OCI-LY1 (cell line): ENCODE data around the gene MAT2A.
A peak's percentile ranks its signal among the peaks of the same experiment; 100 is the strongest.

Experiments used
- H2AFZ ChIP-seq: fragments of 200-600 bp; sonication (generic), shearing (Covaris generic); 2 replicates; pipeline ENCODE4 v1.6.0; 2014; ENCODE audit warnings: antibody characterized with exemption, mild to moderate bottlenecking, low read length
- H3F3A ChIP-seq: fragments of 200-600 bp; sonication (generic), shearing (Covaris generic); 2 replicates; pipeline ENCODE4 v1.6.0; 2014; ENCODE audit warnings: mild to moderate bottlenecking, antibody characterized with exemption, low read length, moderate library complexity; ENCODE audit not compliant: insufficient read depth
- H3K27ac ChIP-seq: fragments of 200-600 bp; sonication (generic); 2 replicates; pipeline ENCODE4 v1.5.1; 2014; ENCODE audit warnings: low read length, mixed run types, mild to moderate bottlenecking, low read depth; ENCODE audit not compliant: poor library complexity, severe bottlenecking
- H3K27me3 ChIP-seq: fragments of 200-600 bp; sonication (generic); 2 replicates; pipeline ENCODE4 v1.6.0; 2014; ENCODE audit warnings: antibody characterized with exemption, mild to moderate bottlenecking, low read length, moderate library complexity; ENCODE audit not compliant: insufficient read depth
- H3K36me3 ChIP-seq: fragments of 200-600 bp; sonication (generic); 2 replicates; pipeline ENCODE4 v1.6.1; 2014; ENCODE audit warnings: mild to moderate bottlenecking, antibody characterized with exemption, low read length, moderate library complexity, mixed read lengths; ENCODE audit not compliant: insufficient read depth
- H3K4me1 ChIP-seq: fragments of 200-600 bp; sonication (generic); 2 replicates; pipeline ENCODE4 v1.5.1; 2014; ENCODE audit warnings: mild to moderate bottlenecking, low read length, moderate library complexity; ENCODE audit not compliant: insufficient read depth, severe bottlenecking
- H3K4me2 ChIP-seq: fragments of 200-600 bp; sonication (generic), shearing (Covaris generic); 2 replicates; pipeline ENCODE4 v1.6.1; 2014; ENCODE audit warnings: low read length
- H3K4me3 ChIP-seq: fragments of 200-600 bp; sonication (generic); 2 replicates; pipeline ENCODE4 v1.5.1; 2014; ENCODE audit warnings: low read length, low read depth, mild to moderate bottlenecking, mixed read lengths; ENCODE audit not compliant: poor library complexity, severe bottlenecking
- H3K79me2 ChIP-seq: fragments of 200-600 bp; shearing (Covaris generic); 2 replicates; pipeline ENCODE4 v1.6.1; 2016; ENCODE audit warnings: mixed run types, low read length, mixed read lengths; ENCODE audit not compliant: insufficient read depth
- H3K9ac ChIP-seq: fragments of 200-600 bp; sonication (generic), shearing (Covaris generic); 2 replicates; pipeline ENCODE4 v1.6.1; 2014; ENCODE audit warnings: mild to moderate bottlenecking, low read length, mixed read lengths
- H3K9me2 ChIP-seq: fragments of 200-600 bp; sonication (generic), shearing (Covaris generic); 2 replicates; pipeline ENCODE4 v1.6.1; 2014; ENCODE audit warnings: low read depth, mild to moderate bottlenecking, low read length, mixed read lengths
- H3K9me3 ChIP-seq: fragments of 200-600 bp; shearing (Covaris generic); 2 replicates; pipeline ENCODE4 v1.6.1; 2014; ENCODE audit warnings: low read length, mixed read lengths
- H4K20me1 ChIP-seq: fragments of 200-600 bp; sonication (generic), shearing (Covaris generic); 2 replicates; pipeline ENCODE4 v1.6.0; 2016; ENCODE audit warnings: mild to moderate bottlenecking, low read length; ENCODE audit not compliant: insufficient read depth
- CTCF ChIP-seq: fragments of 200-600 bp; sonication (generic), shearing (Covaris generic); IDR thresholded peaks from 2 replicates; pipeline ENCODE4 v1.5.1; 2017; ENCODE audit warnings: mild to moderate bottlenecking, antibody characterized with exemption, low read length, moderate library complexity, mixed read lengths
- EZH2 ChIP-seq: fragments of 200-600 bp; sonication (generic), shearing (Covaris generic); IDR thresholded peaks from 2 replicates; pipeline ENCODE4 v1.8.0; 2017; ENCODE audit warnings: borderline replicate concordance, mixed run types, mild to moderate bottlenecking, antibody characterized with exemption, low read length, moderate library complexity, mixed read lengths

Gene MAT2A

GRCh38 chr2:85578243-85579180 lies 39.5 kb downstream of the MAT2A start:
- Histone ChIP-seq H3K9me2 (no peaks in the 10 kb centered on the region), H3K4me3 (peak overlapping the region; percentile 71), H3K9me3 (no peaks in the 10 kb centered on the region), H4K20me1 (no peaks in the 10 kb centered on the region), H3K27ac (peak overlapping the region; percentile 60), H2AFZ (no peak overlapping the region), H3K27me3 (no peaks in the 10 kb centered on the region), H3K4me1 (peaks cover 27% of the 10 kb centered on the region), H3K9ac (peak overlapping the region; percentile 73), H3K36me3 (peaks cover 41% of the 10 kb centered on the region), H3K4me2 (peak overlapping the region; percentile 96), H3F3A (no peaks in the 10 kb centered on the region), H3K79me2 (no peaks in the 10 kb centered on the region)
- TF ChIP-seq EZH2 (no peak), CTCF (no peak)

GRCh38 chr2:85579266-85579935 lies 40.4 kb downstream of the MAT2A start:
- H3K79me2 ChIP-seq: no peaks in the 10 kb centered on the region
- TF ChIP-seq EZH2: no peak
- peaks cover 34% of the 10 kb centered on the region for H3K4me1 ChIP-seq
- no peaks in the 10 kb centered on the region for H4K20me1 ChIP-seq
- H3K36me3 ChIP-seq: peaks cover 47% of the 10 kb centered on the region
- H3K9me3 ChIP-seq: no peaks in the 10 kb centered on the region
- peak overlapping the region; percentile 96 for H3K4me2 ChIP-seq
- H3K27me3 ChIP-seq: no peaks in the 10 kb centered on the region
- H3K4me3 ChIP-seq: peak overlapping the region; percentile 71
- no peak overlapping the region for H2AFZ ChIP-seq
- no peaks in the 10 kb centered on the region for H3F3A ChIP-seq
- H3K9ac ChIP-seq: peak overlapping the region; percentile 73
- no peak overlapping the region for H3K27ac ChIP-seq
- no peaks in the 10 kb centered on the region for H3K9me2 ChIP-seq

GRCh38 chr2:85580206-85580605 lies 41.2 kb downstream of the MAT2A start:
- TF ChIP-seq EZH2 (no peak), CTCF (no peak)
- Histone ChIP-seq H3K9me3 (no peaks in the 10 kb centered on the region), H3K27me3 (no peaks in the 10 kb centered on the region), H2AFZ (no peak overlapping the region), H3K79me2 (no peaks in the 10 kb centered on the region), H3K9ac (no peak overlapping the region), H4K20me1 (no peaks in the 10 kb centered on the region), H3K36me3 (peaks cover 53% of the 10 kb centered on the region), H3K9me2 (no peaks in the 10 kb centered on the region), H3K4me3 (no peak overlapping the region), H3K4me1 (peaks cover 34% of the 10 kb centered on the region), H3K4me2 (no peak overlapping the region), H3F3A (no peaks in the 10 kb centered on the region), H3K27ac (no peak overlapping the region)
